HG02759 (cell line): ENCODE results near the gene WNT7B.

ENCODE experiments used
- ATAC-seq: cut with Tn5 transposase; IDR thresholded peaks from one replicate; pipeline ENCODE4 v1.9.1; 2021; ENCODE audit warnings: mild to moderate bottlenecking, moderate library complexity; ENCODE audit not compliant: unreplicated experiment

Gene WNT7B

DNA sequence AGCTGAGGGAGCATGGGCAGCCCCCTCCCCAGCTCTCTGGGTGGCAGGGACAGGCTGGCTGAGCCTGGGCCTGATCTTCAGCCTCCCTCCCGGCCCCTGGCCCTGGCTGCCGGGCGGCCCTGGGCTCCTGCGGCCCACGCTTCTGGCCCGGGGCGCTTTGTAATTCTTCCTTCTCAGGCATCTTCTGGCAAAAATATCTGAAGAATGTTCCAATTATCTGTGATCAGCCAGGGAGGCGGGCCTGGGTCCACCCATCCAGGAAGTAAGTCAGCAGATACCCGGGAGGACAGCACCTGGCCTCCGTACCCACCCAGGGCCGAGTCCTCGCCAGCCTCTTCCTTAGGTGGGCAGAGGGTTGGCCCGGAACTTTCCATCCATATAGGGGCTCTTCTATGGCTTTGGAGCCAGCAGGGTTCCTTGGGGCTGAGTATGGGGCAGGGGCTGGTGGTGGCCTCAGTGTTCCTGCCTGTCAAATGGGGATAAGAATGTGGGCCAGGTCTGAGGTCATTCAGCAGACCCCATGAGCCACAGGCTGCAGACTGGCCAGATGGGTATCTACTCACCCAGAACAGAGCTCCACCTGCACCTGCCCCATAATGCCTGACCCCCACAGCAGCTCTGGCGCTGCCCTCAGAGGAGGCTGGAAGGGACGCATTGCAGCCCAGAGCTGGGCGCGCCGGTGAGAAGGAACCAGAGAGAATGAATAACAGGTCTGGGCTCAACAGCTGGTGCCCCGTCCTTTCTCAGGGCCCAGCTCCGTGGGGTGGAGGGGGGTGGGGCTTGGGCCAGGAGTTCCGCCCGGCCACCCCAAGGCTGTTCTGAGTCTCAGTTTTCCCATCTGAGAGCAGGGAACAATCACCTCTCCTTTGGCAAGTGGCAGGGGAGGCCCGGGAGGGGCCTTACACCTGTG, 16.2 kb downstream of the WNT7B start:
- no peak for ATAC-seq

DNA sequence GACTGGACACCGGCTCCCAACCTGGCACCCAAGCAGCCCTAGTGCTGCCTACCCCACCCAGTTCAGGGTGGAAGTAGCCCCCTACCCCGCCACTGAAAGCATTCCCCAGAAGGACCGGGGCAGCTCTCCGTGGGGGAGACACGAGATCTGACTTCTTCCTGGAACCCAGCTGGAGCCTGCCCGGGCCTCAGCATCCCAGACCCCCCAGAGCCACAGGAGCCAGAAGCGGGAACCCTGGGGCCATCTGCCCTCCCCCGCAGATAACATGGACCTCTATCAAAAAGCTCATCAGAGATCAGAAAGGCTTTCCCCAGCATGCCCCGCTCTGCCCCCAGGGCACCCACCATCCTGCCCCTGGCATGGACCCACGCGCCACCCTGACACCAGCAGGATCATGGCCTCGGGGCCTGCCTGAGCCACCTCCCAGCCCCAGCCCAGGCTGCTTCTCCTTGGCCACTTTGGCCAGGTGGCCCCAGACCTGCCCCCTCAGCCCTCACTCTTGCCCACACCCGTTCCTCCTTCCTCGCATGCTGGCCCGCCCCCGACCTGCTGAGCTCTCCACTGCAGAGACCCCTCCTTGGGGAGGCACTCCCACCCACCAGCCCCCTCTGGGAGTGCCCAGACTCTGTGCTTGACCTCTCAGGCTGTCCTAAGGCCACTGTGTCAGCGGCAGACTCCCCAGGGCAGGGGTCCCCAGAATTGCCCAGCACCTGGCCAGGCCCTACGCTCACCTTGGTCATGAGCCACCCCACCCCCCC, 17.1 kb downstream of the WNT7B start:
- no peak for ATAC-seq

DNA sequence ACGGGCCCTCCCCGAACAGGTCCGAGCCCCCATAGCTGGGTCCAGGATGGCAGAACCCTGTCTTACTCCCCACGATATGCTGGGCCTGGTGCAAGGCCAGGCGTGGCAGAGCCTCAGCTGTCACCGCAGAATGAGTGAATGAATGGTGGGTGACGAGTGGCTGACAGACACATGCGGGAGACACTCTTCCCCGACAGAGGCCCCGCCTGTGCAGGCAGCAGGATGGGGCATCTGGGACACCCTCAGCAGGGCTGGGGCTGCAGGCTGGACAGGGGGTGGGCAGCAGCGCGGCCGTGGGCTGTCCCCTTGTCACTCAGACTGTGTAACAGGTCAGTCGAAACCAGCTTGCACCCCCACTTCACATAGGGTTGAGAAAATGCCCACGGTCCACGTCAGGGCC, 18.0 kb downstream of the WNT7B start:
- ATAC-seq, result no peak

DNA sequence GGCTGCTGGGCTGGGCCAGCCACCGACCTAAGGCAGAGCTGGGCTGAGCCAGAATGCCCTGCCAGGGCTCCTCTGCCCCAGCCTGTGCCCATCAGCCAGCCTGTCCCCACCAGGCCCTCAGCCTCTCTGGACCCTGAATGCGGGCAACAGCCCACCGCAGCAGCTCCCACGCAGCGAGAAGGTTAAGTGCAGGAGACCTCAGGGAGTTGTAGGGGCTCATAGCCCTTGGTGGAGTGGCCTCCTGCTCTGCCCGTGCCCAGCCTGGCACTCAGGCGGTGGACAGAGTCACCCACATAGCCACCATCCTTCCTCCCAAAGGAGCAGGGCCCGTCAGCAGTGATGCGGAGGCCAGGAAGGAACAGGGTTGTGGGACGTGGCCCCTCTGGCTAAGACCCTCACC, 19.1 kb downstream of the WNT7B start:
- ATAC-seq, result no peak

DNA sequence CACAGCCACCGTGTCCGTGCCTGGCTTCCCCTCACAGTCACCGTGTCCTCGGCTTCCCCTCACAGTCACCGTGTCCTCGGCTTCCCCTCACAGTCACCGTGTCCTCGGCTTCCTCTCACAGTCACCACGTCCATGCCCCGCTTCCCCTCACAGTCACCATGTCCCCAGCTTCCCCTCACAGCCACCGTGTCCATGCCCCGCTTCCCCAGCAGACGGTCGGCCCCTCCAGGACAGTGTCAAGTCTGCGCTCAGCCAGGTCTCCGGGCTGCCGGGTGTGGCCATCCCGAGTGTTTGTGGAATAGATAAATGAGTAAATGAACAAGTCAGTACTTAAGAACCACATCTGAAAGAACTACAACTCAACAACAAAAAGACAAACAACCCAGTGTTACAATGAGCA, 23.8 kb downstream of the WNT7B start:
- ATAC-seq, result no peak

DNA sequence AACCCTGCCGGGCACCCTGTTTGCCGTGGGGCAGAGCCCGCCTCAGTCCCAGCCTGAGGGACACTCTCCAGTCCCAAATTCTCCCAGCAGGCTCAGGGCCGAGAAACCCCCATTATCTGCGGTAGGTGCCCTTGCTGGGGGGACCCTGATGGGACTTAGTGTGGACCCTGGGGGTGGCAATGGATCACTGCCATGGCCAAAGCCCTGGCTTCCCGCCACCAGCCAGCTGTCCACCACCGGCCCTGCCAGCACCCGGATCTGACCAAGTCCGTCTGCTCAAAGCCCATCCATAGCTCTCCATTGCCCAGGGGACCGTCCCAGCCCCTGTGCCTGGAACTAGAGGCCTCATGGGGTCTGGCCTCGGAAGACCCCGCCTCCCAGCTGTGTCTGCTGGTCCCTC, 24.4 kb downstream of the WNT7B start:
- ATAC-seq, result no peak

DNA sequence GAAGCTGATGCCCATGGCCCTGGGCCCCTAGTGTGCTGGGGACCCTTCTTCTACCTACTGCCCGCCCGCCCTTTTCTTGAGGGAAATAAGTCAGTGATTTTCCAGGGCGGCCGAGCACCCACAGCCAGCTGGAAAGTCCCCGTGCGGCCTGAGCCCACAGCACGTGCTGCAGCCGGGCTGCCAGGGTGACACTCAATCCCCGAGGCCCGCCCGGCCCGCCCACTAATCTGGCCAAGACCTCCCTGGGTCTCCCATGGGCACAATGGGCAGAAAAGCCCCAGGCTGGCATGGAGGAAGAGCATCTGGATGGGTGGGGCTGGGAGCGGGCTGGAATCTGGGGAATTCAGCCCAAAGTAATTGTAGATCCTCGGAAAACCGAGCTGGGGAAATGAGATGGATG, 24.8 kb downstream of the WNT7B start:
- ATAC-seq, result no peak

DNA sequence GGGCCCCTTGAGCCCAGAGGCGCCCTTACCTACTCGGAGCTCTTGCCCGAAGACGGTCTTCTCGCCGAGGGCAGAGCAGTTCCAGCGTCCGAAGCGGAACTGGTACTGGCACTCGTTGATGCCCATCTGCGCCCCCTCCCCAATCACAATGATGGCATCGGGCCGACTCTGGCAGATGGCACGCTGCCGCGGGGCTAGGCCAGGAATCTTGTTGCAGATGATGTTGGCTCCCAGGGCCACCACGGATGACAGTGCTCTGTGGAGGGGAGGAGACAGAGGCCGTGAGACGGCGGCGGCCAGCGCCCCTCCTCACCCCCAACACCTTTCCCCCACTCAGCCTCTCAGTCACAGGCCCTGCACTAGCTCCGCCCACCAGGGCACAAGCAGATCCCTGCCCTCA, 27.1 kb downstream of the WNT7B start:
- ATAC-seq, result no peak

DNA sequence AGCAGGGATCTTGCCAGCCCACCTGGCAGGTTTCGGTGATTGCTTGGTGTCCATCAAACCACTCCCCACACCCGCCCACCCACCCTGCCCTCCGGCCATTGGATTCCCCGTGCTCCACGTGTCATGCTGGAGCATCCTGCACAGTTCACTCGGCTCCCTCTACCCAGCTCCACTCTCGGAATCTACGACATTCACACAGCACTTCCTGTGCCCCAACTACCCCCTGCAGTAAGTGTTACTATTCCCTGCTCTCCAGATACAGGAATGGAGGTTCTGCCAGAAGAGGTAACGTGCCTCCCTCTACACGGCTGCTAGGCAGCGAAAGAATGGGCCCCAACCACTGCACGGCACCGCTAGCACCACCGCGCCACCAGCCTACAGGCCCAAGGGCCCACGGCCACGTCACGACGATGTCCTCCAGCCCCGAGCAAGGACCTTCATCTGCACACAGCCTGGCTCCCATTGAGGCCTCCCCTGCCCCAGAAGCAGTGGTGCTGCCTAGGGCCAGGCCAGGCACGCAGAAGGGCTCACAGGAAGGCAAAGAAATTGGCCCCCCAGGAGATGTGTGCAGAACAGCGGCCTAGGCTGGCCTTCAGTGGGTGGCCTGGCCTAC, 27.6 kb downstream of the WNT7B start:
- no peak for ATAC-seq

DNA sequence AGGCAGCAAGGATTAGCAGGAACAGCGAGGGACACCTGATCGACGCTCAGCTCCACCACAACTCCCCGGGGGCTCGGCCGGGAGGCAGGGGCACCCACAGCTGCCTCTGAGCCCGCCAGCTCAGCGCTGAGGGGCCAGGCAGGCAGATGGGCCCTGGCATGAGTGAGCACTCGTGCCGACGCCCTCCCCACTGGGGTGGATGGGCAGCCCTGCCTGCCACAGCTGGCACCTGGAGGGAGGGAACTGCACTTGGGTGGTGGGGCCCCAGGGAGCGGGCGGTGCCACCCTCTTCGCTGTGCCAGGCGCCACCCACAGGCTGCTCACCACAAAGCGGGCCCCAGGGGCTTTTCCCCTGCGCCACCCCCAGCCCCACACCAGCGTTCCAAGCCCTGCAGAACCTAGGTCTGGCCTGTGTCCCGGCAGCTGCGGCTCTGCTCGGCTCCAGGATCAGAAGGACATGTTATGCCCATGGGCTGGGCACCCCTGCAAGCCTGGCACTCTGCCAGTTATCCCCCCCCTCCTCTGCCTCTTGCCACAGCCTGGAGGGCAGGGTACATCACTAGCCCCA, 28.8 kb downstream of the WNT7B start:
- ATAC-seq, result no peak

DNA sequence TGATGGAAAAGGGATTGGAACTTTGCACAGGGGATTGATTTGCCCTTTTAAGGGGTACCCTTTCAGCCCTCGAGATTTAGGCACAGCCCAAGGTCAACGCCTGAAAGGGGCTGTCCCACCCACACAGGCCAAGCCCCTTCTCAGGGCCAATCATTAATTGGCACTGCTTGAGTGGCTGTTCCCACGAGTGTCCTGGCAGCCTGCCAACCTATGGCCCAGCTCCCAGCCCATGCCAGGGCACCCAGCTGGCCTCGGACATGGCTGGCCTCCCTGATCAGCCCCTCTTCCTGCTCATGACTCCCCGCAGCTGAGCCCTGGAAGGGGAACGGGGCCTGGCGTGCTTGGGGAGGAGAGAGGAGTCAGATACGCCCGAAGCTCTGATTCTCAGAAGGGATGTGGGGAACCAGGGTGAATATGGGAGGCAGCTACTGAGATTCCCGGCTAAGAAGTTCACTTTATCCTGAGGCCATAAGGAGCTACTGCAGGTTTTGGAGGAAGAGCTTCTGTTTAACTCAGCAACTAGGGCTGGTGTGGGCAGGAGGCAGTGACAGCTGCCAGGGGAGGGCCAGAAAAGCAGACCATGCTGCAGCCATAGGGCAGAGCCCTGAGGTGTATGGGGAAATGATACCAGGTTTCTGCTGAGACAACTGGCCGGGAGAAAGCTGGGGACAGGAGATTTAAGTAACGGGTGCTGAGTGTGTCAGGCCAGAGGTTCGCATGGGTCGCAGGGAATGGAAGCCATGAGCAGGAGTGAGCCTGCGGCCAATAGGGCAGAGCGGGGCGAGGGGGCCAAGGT, 30.0 kb downstream of the WNT7B start:
- no peak for ATAC-seq

DNA sequence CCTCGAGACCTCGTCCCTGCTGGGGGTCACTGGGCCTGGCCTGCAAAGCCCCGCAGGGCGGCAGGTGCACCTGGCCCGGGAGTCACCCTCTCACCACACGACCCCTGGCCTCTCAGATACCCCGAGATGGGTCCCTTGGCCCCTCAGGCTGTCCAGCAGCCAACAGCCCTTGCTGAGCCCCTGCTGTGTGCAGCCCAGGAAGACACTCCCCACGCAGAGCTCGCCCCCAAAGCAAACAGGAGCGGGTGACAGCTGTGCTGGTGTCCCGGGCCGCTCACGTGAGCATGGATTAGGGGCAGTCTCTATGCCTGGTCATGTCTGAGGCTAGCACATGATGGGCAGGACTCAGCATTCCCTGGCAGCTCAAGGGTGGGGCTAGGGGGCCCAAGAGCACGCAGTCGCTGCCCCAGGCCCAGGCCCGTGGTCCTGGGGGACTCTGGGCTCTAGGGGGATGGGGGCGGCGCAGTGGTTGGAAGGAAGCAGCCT, 31.3 kb downstream of the WNT7B start:
- ATAC-seq, result no peak

DNA sequence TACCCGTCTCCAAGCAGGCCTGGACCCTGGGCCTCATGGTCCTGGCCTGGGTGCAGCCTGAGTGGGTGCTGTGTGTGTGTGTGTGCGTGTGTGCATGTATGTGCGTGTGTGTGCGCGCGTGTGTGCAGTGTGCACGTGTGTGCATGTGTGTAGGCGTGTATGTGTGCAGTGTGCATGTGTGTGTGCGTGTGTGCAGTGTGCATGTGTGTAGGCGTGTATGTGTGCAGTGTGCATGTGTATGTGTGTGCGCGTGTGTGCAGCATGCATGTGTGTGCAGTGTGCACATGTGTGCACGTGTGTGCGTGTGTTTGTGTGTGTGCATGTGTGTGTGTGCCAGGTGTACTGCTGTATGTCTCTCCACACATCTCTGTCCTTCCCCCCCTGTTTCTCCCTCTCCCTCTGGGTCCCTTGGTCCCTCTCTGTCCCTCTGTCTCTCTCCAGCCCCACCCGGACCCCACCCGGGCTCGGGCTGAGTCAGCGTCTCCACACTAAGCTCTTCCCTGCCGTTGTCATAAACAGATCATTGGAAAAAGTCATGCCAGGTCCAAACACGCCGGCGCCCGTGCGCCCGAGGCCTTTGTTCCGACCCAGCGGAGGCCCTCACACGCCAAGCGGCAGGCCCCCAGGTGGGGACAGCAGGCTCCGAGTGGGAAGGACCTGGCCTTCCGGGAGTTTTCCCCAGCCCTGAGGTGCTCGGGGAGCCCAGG, 34.0 kb downstream of the WNT7B start:
- no peak for ATAC-seq

DNA sequence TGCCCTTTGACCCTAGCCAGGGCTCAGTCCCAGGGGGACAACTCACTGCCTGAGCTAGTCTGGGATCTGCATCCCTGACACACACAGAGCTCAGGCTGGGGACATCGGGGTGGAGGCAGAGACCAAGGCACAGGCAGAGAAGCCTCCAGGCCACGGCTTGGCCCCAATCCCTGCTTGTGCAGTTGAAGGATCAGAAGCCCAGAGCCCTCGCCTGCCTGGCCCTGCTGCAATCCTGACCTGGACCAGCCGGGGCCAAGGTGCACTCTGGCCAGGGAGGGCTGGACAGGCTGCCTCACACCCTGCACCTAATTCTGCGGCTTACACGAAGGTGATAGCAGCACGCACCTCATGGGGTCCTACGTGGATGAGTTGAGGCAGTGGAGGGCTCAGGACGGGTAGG, 34.6 kb downstream of the WNT7B start:
- ATAC-seq, result no peak

DNA sequence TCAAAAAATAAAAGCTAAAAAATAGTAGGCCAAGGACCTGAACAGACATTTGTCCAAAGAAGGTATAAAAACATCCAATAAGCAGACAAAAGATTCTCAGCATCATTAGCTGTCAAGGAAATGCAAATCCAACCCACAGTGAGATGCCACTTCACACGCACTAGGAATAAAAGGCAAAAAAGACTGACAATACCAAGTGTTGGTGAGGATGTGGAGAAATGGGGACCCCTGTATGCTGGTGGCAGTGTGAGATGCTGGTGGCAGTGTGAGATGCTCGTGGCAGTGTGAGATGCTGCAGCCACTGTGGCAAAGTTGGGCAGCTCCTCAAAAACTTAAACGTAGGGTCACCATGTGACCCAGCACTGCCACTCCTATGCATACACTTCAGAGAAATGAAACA, 38.0 kb downstream of the WNT7B start:
- ATAC-seq, result no peak

DNA sequence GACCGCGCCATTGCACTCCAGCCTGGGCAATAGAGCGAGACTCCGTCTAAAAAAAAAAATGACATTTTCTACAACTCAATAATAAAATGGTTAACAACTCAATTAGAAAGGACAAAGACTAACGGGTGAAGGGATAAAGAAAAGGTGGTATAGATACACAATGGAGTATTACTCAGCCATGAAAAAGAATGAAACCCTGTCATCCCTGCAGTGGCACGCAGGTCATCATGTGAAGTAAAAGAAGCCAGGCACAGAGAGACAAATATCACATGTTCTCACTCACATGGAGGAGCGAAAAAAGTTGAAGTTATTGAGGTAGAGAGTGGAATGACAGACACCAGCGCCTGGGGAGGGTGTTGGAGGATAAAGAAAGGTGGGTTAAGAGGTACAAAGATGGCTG, 39.0 kb downstream of the WNT7B start:
- no peak for ATAC-seq

DNA sequence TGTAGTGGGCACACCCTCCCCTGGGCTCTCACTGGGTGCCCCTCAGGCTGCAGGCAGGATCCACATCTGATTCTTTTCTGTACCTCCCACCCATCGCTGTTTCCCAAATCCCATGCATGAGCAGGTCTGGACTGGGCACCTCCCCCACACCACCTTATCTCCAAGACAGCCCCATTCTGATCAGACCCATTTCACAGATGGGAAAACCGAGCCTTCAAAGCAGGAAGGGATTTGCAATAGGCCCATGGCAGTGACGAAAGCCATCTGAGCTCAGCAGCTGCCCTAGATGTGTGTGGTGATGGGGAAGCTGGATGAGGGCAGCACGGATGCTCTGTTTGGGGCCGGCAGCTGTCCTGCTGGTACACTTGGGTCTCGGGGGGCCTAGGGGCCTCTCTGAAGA, 41.4 kb downstream of the WNT7B start:
- no peak for ATAC-seq

DNA sequence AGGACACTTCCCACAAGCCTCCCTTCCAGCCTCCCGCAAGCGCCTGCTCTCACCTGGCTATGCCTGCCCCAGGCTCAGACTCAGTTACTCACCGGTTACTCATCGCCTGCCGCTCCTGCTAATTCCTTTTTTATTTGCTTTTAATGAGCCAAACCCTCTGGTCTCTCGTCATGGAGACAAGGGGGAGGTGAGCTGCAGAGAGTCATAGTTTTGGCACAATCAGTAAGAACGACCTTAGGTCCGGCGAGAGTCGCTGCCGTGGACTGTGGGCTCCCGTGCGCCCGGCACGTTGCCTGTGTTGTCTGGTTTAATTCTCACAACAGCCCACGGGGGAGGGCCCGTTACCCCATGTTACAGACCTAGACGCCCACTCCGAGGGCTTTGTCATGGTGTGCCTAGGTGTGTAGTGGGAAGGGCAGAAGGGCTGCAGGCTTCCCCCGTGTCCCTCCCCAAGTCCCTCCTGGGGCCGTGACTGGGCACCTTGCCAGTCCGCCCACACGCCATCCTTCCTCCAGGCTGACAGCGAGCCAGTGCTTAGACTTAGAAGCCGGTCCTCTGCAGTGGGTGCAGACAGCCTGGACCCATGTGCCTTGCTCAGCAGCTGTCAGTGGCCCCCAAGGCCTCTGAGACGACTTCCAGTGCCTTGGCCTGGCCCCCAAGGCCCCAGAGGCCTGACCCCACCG, 42.2 kb downstream of the WNT7B start:
- no peak for ATAC-seq

DNA sequence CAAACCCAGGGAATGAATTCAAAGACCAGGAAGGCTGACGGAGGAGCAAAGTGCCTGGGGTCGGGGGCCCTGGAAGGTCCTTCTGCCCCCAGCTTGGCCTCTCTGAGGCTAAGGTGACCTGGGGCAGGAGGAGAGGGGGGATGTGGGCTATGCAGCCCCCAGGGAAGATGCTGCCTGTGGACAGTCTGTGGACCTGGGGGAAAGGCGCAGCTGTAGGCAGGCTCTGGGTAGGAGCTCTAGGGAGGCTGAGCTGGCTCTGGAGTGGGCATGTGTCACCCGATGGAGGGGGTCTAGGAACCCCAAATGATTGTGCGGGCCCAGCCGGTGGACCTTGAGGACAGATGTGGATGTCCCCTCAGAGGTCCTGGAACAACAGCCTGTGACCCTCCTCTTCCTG, 42.8 kb downstream of the WNT7B start:
- no peak for ATAC-seq
